NK-92 (cell line): Measurements from ENCODE around the gene PPCDC.
A peak's percentile ranks its signal among the peaks of the same experiment; 100 is the strongest.

ENCODE experiments used
- DNase-seq: peaks from one replicate; lab custom pipeline; 2025; ENCODE audit not compliant: unreplicated experiment; lab: John Stamatoyannopoulos, UW

Gene PPCDC

DNA sequence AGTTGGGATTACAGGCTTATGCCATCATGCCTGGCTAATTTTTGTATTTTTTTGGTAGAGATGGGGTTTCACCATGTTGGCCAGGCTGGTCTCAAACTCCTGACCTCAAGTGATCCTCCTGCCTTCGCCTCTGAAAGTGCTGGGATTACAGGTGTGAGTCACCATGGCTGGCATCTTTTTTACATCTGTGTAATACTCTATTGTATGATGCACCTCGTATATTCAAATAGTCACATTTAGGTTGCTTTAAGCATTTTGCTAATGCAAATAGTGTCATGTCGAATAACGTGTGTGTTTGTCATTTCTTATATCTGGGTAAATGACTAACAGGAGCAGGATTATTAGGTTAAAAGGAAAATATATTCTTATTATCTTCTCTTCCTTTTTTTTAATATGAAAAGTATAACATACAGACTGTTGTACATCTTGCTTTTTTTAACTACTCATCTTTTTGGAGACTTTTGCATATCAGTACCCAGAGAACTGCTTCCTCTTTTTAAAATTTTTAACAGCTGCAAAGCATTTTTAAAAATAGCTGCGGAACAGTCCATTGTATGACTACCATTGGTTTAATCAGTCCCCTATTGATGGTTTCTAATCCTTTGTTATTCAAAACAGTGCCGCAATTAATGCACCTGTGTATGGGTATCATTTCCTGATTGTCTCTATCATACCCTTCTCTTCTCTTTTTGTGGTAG lies 14.6 kb upstream of the PPCDC start:
- DNase-seq, result no peak

DNA sequence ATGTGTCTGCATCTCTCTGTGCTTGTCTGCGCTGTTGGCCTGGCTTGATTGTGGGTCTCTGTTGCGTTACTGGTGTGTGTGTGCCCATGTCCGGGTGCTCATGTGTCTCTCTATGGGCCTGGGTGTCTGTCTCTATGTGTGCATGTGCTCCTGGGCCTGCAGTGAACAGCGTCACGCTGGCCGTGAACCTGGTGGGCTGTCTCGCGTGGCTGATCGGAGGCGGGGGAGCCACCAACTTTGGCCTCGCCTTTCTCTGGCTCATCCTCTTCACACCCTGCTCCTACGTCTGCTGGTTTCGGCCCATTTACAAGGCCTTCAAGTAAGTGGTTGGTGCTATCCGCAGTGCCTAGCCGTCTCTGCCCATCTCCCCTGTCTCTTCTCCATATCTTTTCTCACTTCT lies 7.0 kb upstream of the PPCDC start:
- no peak for DNase-seq

DNA sequence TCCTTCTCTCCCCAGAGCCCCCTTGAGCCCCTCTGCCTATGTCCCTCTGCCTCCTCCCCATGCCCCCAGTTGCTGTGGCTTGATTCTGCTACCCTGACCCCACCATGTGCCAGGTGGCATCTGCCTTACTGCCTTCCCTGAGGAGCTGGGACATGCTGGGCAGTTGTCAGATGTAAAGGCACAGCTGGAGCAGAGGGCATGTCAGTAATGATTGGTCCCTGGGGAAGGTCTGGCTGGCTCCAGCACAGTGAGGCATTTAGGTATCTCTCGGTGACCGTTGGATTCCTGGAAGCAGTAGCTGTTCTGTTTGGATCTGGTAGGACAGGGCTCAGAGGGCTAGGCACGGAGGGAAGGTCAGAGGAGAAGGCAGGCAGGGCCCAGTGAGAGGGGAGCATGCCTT lies 3.5 kb upstream of the PPCDC start:
- no peak for DNase-seq

DNA sequence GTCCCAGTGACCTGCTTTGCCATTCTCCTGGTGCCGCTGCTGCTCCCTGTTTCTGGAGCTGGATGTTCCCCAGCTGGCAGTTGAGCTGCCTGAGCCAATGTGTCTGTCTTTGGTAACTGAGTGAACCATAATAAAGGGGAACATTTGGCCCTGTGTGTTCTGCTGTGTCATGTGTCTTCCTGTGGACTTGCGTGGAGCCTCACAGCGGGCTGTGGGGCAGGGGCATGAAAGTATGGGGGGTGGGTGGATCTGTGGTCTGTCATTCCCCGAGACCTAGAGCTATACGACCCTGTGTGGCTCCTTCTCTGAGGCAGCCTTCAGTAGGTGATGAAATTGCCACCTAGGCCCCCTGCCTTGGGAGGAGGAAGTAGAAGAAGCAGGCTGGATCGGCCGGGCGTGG lies 2.0 kb upstream of the PPCDC start:
- no peak for DNase-seq

DNA sequence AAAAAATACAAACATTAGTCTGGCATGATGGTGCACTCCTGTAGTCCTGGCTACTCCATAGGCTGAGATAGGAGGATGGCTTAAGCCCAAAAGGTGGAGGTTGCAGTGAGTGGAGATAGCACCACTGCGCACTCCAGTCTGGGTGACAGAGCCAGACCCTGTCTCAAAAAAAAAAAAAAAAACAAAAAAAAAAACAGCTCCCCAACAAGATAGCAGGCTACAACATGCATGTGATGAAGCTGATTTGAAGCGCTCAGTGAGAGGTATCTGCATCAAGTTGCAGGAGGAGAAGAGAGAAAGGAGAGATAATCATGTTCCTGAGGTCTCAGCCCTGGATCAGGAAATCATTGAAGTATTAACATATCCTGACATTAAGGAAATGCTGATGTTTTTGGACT lies 608 bp upstream of the PPCDC start:
- DNase-seq, result no peak

DNA sequence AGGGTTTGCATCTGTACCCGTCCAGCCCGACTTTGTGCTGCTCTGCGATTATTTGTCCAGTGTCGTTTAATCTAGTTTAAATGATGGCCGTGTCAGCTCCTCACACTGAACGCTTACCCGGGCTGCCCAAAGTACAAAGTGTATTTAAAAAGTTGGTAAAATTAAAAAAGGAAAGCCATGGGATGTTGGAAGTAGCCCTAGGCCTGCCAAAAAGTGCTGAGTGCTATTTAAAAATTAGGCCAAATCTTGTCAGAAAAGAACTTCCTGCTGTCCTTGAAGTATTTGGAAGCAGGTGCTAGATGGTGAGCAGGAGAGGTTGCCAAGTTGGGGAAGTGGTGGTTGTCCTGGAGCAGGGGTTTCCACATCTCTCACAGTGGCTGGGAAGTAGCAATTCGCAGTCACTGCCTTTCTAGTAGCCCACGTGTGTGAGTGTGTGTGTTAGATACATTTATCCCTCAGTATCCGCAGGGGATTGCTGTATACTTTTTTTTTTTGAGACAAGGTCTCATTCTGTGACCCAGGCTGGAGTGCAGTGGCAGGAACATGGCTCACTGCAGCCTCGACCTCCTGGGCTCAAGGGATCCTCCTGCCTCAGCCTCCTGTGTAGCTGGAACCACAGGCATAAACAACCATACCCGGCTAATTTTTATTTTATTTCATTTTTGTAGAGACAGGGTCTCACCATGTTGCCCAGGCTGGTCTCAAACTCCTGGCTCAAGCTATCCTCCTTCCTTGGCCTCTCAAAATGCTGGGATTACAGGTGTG lies 664 bp downstream of the PPCDC start:
- no peak for DNase-seq

DNA sequence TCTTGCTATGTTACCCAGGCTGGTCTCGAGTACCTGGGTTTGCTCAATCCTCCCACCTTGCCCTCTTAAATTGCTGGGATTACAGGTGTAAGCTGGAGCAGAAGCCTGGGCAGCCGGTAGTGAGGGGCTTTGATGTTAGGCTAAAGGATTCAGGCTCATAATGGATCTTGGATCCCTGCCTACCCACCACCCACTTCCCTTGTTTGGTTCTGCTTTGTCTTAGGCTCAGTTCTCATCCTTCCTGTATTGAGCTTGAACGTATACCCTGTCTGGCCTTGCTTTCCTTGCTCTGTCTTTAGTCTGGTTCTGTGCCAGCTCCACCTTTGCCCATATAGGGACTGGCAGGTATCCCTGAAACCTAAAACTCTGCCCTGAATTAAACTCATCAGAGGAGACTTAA lies 1.7 kb downstream of the PPCDC start:
- DNase-seq, result no peak

DNA sequence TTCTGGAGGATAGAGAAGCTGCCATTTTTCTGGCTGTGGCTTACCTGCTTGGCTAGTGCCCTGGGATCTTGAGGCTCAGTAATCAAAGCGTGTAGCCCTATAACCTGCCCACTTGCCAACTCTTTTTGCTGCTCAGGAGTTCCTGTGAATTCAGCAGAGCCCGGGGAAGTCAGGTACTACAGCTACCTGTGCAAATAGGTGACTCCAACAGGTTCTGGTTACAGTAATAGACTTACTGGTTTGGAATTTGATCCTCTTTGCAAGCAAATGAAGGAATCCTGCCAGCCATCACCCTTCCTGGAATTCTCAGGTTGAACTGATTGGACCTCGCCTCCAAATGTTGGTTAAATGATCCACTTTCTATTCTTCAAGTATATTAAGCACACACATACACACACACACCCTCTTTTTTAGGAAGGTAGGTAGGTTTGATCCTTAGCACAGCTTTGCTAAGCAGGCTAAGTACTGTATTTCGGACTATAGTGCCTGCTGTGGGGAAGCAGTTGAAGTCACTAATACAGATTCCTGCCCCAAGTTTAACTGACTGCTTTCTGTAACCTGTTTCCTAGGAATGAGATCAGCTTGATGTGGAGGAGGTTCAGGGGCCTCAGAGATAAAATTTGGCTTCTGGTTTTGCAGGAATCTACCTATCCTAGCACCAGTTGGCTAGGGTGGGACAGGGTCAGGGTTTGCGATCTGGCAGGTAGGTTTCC lies 2.3 kb downstream of the PPCDC start:
- no peak for DNase-seq

DNA sequence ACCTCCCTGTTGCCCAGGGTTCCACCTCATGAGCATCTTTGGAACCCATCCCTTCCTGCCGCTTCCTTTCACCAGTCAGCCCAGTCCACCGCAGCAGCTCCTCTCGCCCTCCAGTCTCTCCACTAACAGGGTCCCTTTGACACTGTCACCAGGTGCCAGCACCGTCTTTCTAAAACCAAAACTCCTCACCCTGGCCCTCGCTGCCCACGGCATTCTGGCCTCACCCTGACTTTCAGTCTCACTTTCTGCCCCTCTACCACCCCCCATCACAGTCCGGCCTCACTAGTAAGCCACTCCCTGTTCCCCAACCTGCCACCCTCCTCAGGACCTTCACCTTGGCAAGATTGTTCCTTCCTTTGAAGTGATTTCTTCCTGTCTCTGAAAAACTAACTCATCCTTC lies 4.2 kb downstream of the PPCDC start:
- no peak for DNase-seq

DNA sequence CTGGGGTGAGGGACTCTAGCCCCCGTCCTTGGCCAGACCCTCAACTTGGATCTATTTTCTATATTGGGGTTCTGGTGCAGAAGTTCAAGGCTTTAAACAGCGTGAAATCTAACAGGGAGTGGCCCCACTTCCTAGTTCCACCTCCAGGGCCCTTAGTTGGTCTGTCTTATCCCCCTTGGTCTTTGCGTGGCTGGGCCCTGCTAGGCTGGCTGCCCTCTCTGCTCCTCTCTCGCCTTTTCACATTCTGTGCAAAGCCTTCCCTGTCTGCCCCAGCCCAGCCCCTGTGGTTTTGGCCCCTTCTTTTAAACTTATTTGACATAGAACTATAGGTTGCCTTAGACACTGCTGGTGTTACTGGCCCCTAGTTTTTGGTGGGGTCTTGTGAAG lies 5.6 kb downstream of the PPCDC start:
- no peak for DNase-seq

DNA sequence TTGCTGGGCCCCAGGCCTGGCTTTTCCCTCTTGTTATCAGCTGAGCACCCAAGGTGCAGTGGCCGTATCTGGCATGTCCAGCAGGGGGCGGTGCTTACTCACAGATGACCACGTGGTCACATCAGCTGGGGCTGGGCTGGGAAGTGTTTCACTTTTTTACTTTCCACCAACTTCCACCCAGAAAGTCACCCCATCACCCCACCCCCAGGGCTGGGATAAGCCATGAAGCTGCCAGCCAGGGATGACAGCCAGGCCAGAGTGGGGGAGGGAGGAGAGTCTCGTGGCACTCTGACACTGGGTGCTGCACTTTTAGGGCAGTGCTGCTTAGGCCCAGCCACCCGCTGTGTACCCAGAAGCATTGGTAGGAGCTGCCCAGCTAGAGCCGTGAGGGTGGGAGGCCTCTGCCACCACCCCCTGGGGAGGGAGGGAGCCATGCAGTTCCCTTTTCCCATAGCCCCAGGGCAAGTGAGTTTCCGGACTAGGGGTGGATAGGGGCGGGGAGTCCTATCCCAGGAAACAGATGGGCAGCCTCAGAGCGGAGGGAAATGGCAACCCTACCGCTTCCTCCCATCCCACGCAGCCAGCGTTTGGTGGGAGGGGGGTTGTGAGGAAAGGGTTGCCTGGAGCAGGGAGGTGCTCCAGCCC lies 6.1 kb downstream of the PPCDC start:
- peak; percentile 32 for DNase-seq

DNA sequence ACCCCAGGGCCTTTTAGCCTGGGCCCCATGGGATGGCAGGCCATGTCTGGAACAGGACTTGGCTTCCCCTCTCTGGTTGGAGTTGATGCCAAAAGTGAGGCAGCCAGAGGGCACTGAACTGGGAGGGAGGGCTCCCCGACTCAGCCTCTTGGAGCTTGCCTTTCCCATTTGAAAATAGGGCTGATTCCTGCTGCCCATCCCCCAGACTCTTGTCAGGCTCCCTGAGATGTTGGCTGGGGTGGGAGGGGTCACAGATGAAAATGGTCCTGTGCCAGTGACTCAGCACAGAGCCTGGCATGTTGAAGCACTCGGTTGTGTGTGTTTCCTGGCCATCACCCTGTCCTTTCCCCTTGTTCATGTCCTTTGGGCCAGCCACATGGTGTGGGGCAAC lies 6.6 kb downstream of the PPCDC start:
- DNase-seq, result no peak

DNA sequence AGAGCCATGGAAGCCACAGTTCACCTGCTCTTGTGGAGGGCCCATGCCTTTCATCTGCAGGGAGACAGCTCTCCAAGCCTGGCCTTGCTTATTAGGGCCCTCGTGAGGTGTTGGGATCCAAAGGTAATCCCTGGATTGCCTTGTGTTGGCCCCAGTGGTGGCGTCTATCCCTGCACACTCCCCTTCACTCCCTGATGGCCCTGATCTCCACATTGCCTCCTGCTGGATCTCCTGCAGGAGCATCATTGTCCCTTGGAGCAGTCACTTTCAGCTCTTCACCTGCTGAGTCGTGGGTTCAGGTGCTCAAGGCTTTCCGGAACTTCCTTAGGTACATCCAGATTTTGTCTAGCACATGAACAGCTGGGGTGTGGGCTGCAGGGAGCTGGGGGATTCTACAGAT lies 7.0 kb downstream of the PPCDC start:
- DNase-seq, result no peak

DNA sequence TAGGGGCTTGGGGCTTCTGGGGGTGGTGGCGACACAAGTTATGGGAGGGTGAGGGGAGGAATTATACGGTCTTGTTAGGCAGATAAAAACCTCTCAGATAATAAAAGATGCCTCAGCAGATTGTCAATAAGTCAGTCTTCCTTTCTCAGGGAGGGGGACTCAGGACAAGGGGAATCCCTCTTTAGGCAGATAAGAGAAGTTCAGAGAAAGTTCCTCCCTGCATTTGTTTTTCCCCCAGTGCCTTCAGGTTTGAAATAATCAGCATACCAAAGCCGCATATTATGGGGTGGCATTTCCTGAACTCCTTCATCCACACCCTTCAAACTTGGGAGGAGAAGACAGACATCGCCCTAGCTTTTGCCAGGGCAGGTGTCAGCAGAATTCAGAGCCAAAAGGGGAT lies 8.5 kb downstream of the PPCDC start:
- DNase-seq, result no peak

DNA sequence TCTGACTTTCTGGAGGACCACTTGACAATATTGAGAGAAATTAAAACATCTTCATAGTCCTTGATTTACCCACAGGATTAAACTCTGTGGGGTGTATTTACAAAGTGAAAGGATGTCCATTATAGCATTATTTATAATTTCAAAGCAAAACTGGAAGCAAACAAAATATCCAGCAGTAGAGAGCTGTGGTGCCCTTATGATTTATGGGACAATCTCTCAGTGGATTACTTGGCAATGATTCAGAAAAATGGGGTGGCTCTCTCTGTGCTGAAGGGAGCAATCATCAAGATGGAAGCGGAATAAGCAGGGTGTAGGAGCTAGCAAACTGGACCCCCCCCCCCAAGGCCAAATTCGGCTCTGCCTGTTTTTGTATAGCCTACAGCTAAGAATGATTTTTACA lies 9.0 kb downstream of the PPCDC start:
- DNase-seq, result no peak

DNA sequence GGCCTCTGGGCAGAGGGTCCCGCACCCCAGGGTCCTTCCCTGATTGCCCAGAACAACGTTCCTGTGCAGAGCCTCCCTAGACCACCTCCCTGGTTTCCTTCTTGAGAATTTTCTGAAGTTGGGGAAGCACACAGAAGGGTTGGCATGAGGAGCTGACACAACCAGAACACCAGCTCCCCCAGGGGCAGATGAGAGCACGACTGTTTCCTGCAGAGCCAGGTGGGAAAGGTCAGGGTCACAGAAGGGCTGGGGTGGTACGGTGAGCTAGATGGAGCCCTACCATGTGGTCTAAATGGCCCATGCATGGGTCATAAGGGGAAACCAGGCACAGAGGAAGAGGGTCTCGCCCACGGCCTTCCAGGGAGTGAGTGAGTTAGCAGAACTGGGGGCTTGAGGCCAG lies 10.4 kb downstream of the PPCDC start:
- no peak for DNase-seq

DNA sequence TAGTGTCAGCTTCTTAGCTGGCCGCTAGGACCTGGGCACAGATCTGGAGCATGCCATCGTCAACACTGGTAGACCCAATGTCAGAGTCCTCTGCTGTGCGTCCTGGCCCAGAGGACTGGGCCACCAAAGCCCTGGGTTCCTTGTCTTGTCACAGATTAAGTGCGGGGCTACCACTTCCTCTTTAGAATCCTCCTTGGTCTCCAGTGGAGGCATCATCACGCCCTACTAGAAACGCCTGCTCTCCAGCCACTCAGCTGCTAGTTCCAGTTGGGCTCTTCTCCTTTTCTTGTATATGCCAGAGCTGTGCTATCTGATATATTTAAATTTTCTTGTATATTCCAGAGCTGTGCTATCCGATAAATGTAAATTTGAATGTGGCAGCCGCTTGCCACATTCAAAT lies 11.2 kb downstream of the PPCDC start:
- no peak for DNase-seq

DNA sequence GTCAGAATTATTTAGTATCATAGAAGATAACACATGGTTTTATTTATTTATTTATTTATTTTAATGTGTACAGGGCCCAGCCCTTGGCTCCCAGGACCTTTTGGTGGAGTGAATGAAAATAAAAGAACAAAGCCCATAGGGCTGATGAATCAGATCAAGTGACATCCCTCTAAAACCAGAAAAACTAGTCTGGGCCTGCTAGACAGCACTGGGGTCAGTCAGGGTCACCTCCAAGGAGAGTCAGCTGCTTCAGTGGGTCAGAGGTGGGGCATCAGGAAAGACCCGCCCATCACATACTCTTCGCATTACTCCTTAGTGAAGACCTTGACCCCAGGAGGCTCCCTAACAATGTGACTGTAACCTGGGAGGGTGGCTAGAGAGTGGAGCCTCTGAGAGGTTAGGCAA lies 12.8 kb downstream of the PPCDC start:
- DNase-seq, result no peak

DNA sequence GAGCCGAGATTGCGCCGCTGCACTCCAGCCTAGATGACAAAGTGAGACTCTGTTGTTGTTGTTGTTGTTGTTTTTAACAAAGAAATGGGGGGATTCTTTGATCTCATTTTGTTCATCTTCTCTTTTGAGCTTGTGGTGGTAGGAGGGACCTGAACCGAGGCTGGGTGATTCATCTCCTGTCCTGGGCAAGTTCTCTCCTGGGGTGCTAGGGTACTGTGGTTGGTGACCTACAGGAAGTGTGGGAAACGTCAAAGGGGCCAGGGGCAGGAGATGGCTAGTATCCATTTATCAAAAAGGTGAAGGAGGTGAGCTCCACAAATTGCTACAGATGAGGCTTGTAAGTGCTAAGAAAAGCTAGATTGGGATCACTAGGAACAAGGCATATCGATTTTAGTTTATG lies 14.3 kb downstream of the PPCDC start:
- DNase-seq, result no peak

DNA sequence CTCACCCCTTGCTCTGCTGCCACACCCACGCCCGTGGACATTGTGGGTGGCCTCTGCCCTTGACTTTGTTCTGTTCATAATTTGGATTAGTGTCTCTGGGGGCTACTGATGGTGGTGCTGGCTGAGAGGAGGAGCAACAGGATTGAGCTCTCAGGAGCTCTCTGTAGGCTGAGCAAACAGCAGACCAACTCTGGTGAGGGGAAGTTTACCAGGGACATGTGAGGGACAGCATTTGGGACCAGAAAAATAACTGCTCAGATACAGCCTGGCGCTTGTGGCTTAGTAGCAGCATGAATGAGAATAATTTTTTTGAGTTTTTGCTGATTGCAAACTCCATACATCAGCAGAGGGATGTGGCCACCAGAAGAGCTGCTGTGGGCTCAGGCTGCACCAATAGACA lies 14.8 kb downstream of the PPCDC start:
- DNase-seq, result no peak

DNA sequence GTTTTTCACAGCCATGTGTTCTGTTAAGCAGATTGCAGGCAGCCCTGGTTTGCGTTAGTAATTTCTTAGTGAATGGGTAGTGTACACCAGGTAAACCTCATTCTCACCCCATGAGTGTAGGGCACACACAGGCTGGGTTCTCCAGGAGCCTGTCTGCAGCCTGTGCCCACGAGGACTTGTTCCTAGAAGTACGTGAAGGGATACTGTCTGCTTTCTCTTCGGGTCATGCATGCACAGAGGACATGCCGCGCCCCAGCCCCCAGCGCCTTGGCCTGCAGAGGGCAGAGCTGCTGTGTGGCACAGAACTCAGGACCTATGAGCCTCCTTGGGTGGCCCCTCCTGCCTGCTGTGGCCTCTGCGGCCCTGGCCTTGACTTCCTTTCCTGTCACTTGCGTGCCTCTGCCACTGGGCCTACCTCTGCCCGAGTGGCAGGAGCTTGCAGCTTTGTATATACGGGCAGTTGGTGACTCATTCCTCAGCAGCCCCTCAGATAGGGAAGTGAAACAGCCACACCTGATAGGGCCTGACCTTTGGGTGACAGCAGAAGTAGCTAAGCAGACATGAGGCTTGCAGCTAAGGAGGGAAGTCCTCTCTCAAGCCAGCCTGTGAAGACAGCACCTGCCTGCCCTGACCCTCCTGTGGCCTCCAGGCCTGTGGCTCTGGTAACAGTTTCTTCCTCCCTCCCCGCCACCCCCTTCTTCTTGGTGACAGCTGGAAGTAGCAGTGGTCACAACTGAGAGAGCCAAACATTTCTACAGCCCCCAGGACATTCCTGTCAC lies 19.5 kb downstream of the PPCDC start:
- DNase-seq, result peak; percentile 34
